H9 (cell line): Measurements from ENCODE around the gene RAPSN. TPM values are rescaled to one million over a fixed set of nuclear protein-coding genes. Genes with fewer than 3 reads are reported as not detected.

Experiments used
- DNase-seq: peaks from one replicate; pipeline ENCODE4 v3.0.0-alpha.2; 2017
- H2AFZ ChIP-seq: one replicate; pipeline ENCODE4 v1.6.1; 2013; ENCODE audit warnings: mild to moderate bottlenecking, low read length, control low read depth, moderate library complexity
- H2AK5ac ChIP-seq: 2 replicates; pipeline ENCODE4 v1.6.1; 2013; ENCODE audit warnings: low read length, control low read depth, mixed read lengths; ENCODE audit not compliant: insufficient read length
- H2BK120ac ChIP-seq: one replicate; pipeline ENCODE4 v1.6.1; 2013; ENCODE audit warnings: low read depth, mild to moderate bottlenecking, low read length, control low read depth, inconsistent platforms; ENCODE audit not compliant: poor library complexity, severe bottlenecking
- H2BK12ac ChIP-seq: 2 replicates; pipeline ENCODE4 v1.6.1; 2013; ENCODE audit warnings: low read length, control low read depth, mixed read lengths, low read depth; ENCODE audit not compliant: insufficient read length
- H2BK15ac ChIP-seq: 2 replicates; pipeline ENCODE4 v1.6.1; 2013; ENCODE audit warnings: low read depth, low read length, control low read depth
- H2BK20ac ChIP-seq: one replicate; pipeline ENCODE4 v1.6.1; 2013; ENCODE audit warnings: low read depth, mild to moderate bottlenecking, low read length, control low read depth, inconsistent platforms; ENCODE audit not compliant: poor library complexity, severe bottlenecking
- H2BK5ac ChIP-seq: 2 replicates; pipeline ENCODE4 v1.6.1; 2013; ENCODE audit warnings: low read length, control low read depth, mixed read lengths; ENCODE audit not compliant: insufficient read length
- H3K14ac ChIP-seq: 2 replicates; pipeline ENCODE4 v1.6.1; 2013; ENCODE audit warnings: low read length, control low read depth; ENCODE audit not compliant: insufficient read depth
- H3K18ac ChIP-seq: 2 replicates; pipeline ENCODE4 v1.6.1; 2013; ENCODE audit warnings: low read depth, mild to moderate bottlenecking, mixed read lengths, low read length, control low read depth; ENCODE audit not compliant: insufficient read length
- H3K23ac ChIP-seq: 2 replicates; pipeline ENCODE4 v1.6.1; 2013; ENCODE audit warnings: low read length, control low read depth, mixed read lengths, low read depth; ENCODE audit not compliant: insufficient read length
- H3K23me2 ChIP-seq: 2 replicates; pipeline ENCODE4 v1.6.1; 2013; ENCODE audit warnings: low read depth, mild to moderate bottlenecking, mixed read lengths, low read length, control low read depth; ENCODE audit not compliant: insufficient read length, poor library complexity, severe bottlenecking
- H3K27ac ChIP-seq: 2 replicates; pipeline ENCODE4 v1.5.1; 2013; ENCODE audit warnings: low read length, control low read depth, mixed read lengths, low read depth; ENCODE audit not compliant: insufficient read length
- H3K27me3 ChIP-seq: 2 replicates; pipeline ENCODE4 v1.6.1; 2013; ENCODE audit warnings: low read length, control low read depth, inconsistent platforms; ENCODE audit not compliant: insufficient read depth
- H3K4ac ChIP-seq: 2 replicates; pipeline ENCODE4 v1.6.1; 2013; ENCODE audit warnings: low read depth, mild to moderate bottlenecking, control low read depth, inconsistent platforms, low read length, moderate library complexity
- H3K4me1 ChIP-seq: 2 replicates; pipeline ENCODE4 v1.6.1; 2013; ENCODE audit warnings: low read length, control low read depth, inconsistent platforms; ENCODE audit not compliant: insufficient read depth
- H3K4me2 ChIP-seq: 2 replicates; pipeline ENCODE4 v1.6.1; 2013; ENCODE audit warnings: low read length, control low read depth, mixed read lengths; ENCODE audit not compliant: insufficient read length, insufficient read depth
- H3K56ac ChIP-seq: 2 replicates; pipeline ENCODE4 v1.6.1; 2013; ENCODE audit warnings: low read depth, mild to moderate bottlenecking, mixed read lengths, low read length, control low read depth; ENCODE audit not compliant: insufficient read length
- H3K79me1 ChIP-seq: 2 replicates; pipeline ENCODE4 v1.6.1; 2013; ENCODE audit warnings: low read depth, mild to moderate bottlenecking, moderate library complexity, low read length, control low read depth, inconsistent platforms; ENCODE audit not compliant: insufficient read depth, poor library complexity, severe bottlenecking
- H3K79me2 ChIP-seq: 2 replicates; pipeline ENCODE4 v1.6.1; 2013; ENCODE audit warnings: low read length, control low read depth, inconsistent platforms; ENCODE audit not compliant: insufficient read depth
- H3K9ac ChIP-seq: 2 replicates; pipeline ENCODE4 v1.6.1; 2013; ENCODE audit warnings: low read length, control low read depth, mixed read lengths; ENCODE audit not compliant: insufficient read length; ENCODE audit errors: extremely low read depth
- H3K9me3 ChIP-seq: one replicate; pipeline ENCODE4 v1.6.1; 2013; ENCODE audit warnings: low read depth, low read length, inconsistent platforms; ENCODE audit not compliant: control insufficient read depth
- H3T11ph ChIP-seq: one replicate; pipeline ENCODE4 v1.6.1; 2013; ENCODE audit warnings: mild to moderate bottlenecking, low read length, control low read depth, inconsistent platforms
- H4K20me1 ChIP-seq: one replicate; pipeline ENCODE4 v1.6.1; 2013; ENCODE audit not compliant: control insufficient read depth, insufficient read length, insufficient read depth
- H4K5ac ChIP-seq: 2 replicates; pipeline ENCODE4 v1.6.1; 2013; ENCODE audit warnings: low read depth, mild to moderate bottlenecking, mixed read lengths, low read length, control low read depth; ENCODE audit not compliant: insufficient read length
- H4K8ac ChIP-seq: replicated peaks from 2 replicates; pipeline ENCODE4 v1.6.1; 2013; ENCODE audit warnings: low read length, control low read depth, mixed read lengths, low read depth; ENCODE audit not compliant: insufficient read length
- H4K91ac ChIP-seq: 2 replicates; pipeline ENCODE4 v1.6.1; 2013; ENCODE audit warnings: low read depth, mild to moderate bottlenecking, moderate library complexity, mixed read lengths, low read length, control low read depth; ENCODE audit not compliant: insufficient read length
- H3K27ac Mint-ChIP-seq, 3 experiments: 2 replicates in 2 of 3; 3 replicates in 1 of 3; pipeline ENCODE4 v1.8.0; 2020 to 2021; ENCODE audit warnings: mixed read lengths in 3 of 3, mild to moderate bottlenecking in 1 of 3, moderate library complexity in 1 of 3
- H3K27me3 Mint-ChIP-seq: 2 replicates; pipeline ENCODE4 v1.8.0; 2021; ENCODE audit warnings: low read depth, mild to moderate bottlenecking, moderate library complexity, mixed read lengths
- H3K36me3 Mint-ChIP-seq, 3 experiments: 2 replicates in 2 of 3; 3 replicates in 1 of 3; pipeline ENCODE4 v1.8.0; 2020 to 2021; ENCODE audit warnings: low read depth in 3 of 3, mixed read lengths in 3 of 3; ENCODE audit not compliant: insufficient read depth in 1 of 3
- H3K4me1 Mint-ChIP-seq, 2 experiments: 2 replicates each; pipeline ENCODE4 v1.8.0; 2020; ENCODE audit warnings: mixed read lengths in 2 of 2
- H3K4me3 Mint-ChIP-seq, 2 experiments: 2 replicates in 1 of 2; 3 replicates in 1 of 2; pipeline ENCODE4 v1.8.0; 2020 to 2021; ENCODE audit warnings: mild to moderate bottlenecking in 2 of 2, mixed read lengths in 2 of 2, moderate library complexity in 1 of 2
- H3K9me3 Mint-ChIP-seq, 2 experiments: 2 replicates in 1 of 2; 3 replicates in 1 of 2; pipeline ENCODE4 v1.8.0; 2020; ENCODE audit warnings: mild to moderate bottlenecking in 2 of 2, mixed read lengths in 2 of 2, moderate library complexity in 1 of 2
- CTCF ChIP-seq: fragments of 200-600 bp; sonication (generic); conservative IDR thresholded peaks from 3 replicates; pipeline ENCODE4 v1.8.0; 2021; ENCODE audit warnings: antibody characterized with exemption, mild to moderate bottlenecking
- WGBS: extraction: QIAGEN DNeasy Blood & Tissue Kit; methylation state at CpG from one replicate; pipeline ENCODE4 v1.1.7; 2013; ENCODE audit warnings: missing lambda C conversion rate, low lambda C conversion rate, mixed read lengths; ENCODE audit not compliant: insufficient read length; ENCODE audit errors: extremely low coverage; 5-methylcytosine and 5-hydroxymethylcytosine counted together
- total RNA-seq: library from RNA; stranded (reverse); gene quantifications from 2 replicates; pipeline ENCODE4 v1.2.1, GENCODE V29; 2021

Gene RAPSN
- total RNA-seq, 1 experiment from 2014 or later = 0.48 TPM

GRCh38 chr11:47495011-47495855 is 46.3 kb upstream of the RAPSN start:
- Histone ChIP-seq H4K91ac (no peak overlapping the region), H2BK15ac (no peak overlapping the region), H3K4me2 (no peak overlapping the region), H3K56ac (no peak overlapping the region), H2AK5ac (no peak overlapping the region), H3K18ac (no peak overlapping the region), H3K79me1 (peaks cover 15% of the 10 kb centered on the region), H3T11ph (no peak overlapping the region), H3K4ac (no peak overlapping the region), H2BK120ac (no peak overlapping the region), H3K9ac (no peak overlapping the region), H3K23me2 (no peaks in the 10 kb centered on the region), H2AFZ (no peak overlapping the region), H4K5ac (no peak overlapping the region), H4K20me1 (no peaks in the 10 kb centered on the region), H2BK12ac (no peak overlapping the region), H3K79me2 (peaks cover 11% of the 10 kb centered on the region), H3K27me3 (no peaks in the 10 kb centered on the region), H3K27ac (no peak overlapping the region), H3K14ac (no peak overlapping the region), H2BK5ac (no peak overlapping the region), H2BK20ac (no peak overlapping the region), H3K9me3 (no peaks in the 10 kb centered on the region), H3K4me1 (no peaks in the 10 kb centered on the region), H4K8ac (no peak overlapping the region), H3K23ac (no peak overlapping the region)
- no peaks in the 10 kb centered on the region for H3K27me3 Mint-ChIP-seq
- H3K27ac Mint-ChIP-seq = no peak overlapping the region
- no peak for DNase-seq
- H3K4me3 Mint-ChIP-seq = no peak overlapping the region
- peaks cover 7 to 15% of the 10 kb centered on the region in 2 experiments for H3K4me1 Mint-ChIP-seq
- WGBS = no CpG with 5 or more reads among the region's 4 CpGs
- H3K9me3 Mint-ChIP-seq = no peaks in the 10 kb centered on the region
- no peak for TF ChIP-seq CTCF
- H3K36me3 Mint-ChIP-seq = peaks cover 7 to 24% (median 10%) of the 10 kb centered on the region in 3 experiments; a peak in 4 of 7 replicates
